Measurements from ENCODE around the gene TAPT1. TPM values are rescaled to one million over a fixed set of nuclear protein-coding genes. Genes with fewer than 3 reads are reported as not detected.

Gene TAPT1
- 12.5 and 18.8 TPM in 2 replicates for total RNA-seq

GRCh38 chr4:16225863-16226815, at the start of gene TAPT1:
Gene TAPT1, minus strand, starts transcription at chr4:16226471. Its CDS starts 14 bp downstream, at chr4:16226457.

Small RNA genes lying within 50 kb of the gene (small RNA-seq; reads per million reads assigned to genes)
- not detected for gene RPS21P4 (ENCODE audit: low replicate concordance)

Other genes with a start within 250 kb of the TAPT1 start
- gene PROM1, start 142.4 kb downstream of the TAPT1 start, total RNA-seq, result 0.14 and 2.2 TPM in 2 replicates

Data from placental pericyte (primary cell).